IMR-90 (cell line): ENCODE measurements around the gene NDUFB5. TPM values are rescaled to one million over a fixed set of nuclear protein-coding genes. Genes with fewer than 3 reads are reported as not detected.

Source experiments
- ATAC-seq: fragments of 200-7000 bp; cut with Tn5 transposase; 2 replicates; pipeline ENCODE4 v1.9.1; 2020; ENCODE audit warnings: low read depth, mild to moderate bottlenecking, moderate library complexity
- BruUV-seq: library from RNA; stranded (reverse); fragments of 400-500 nt; replicated peaks from 2 replicates; lab custom pipeline; 2021; lab: Mats Ljungman, UMichigan
- CTCF ChIA-PET: fragments of 300-600 bp; formaldehyde crosslinking; extraction: SDS; loops from one replicate; lab custom pipeline; 2021; ENCODE audit warnings: antibody characterized with exemption; lab: Yijun Ruan, JAX
- POLR2A ChIA-PET: fragments of 300-600 bp; sonication (Branson Sonifier 250); formaldehyde crosslinking; loops from one replicate; lab custom pipeline; 2022; ENCODE audit warnings: antibody characterized with exemption; ENCODE audit not compliant: unreplicated experiment; lab: Charles Lee
- DNase-seq: peaks from one replicate; pipeline ENCODE4 v3.0.0; 2013
- H2AFZ ChIP-seq: replicated peaks from 2 replicates; pipeline ENCODE3; 2013; ENCODE audit warnings: low read length, mild to moderate bottlenecking; ENCODE audit not compliant: poor library complexity
- H2AK5ac ChIP-seq: 2 replicates; pipeline ENCODE4 v1.6.1; 2013; ENCODE audit warnings: low read depth, low read length, inconsistent platforms
- H2AK9ac ChIP-seq: replicated peaks from 2 replicates; pipeline ENCODE3; 2013; ENCODE audit warnings: mild to moderate bottlenecking, low read depth, low read length, moderate library complexity; ENCODE audit not compliant: poor library complexity
- H2BK120ac ChIP-seq: 2 replicates; pipeline ENCODE4 v1.6.1; 2013; ENCODE audit warnings: low read depth, low read length, inconsistent platforms
- H2BK15ac ChIP-seq: 3 replicates; pipeline ENCODE4 v1.6.1; 2013; ENCODE audit warnings: low read depth, low read length, inconsistent platforms
- H2BK20ac ChIP-seq: 2 replicates; pipeline ENCODE4 v1.6.1; 2013; ENCODE audit warnings: low read depth, mild to moderate bottlenecking, inconsistent platforms, low read length, moderate library complexity
- H2BK5ac ChIP-seq: 2 replicates; pipeline ENCODE4 v1.6.1; 2013; ENCODE audit warnings: mild to moderate bottlenecking, low read depth, low read length, inconsistent platforms; ENCODE audit not compliant: poor library complexity, severe bottlenecking
- H3K14ac ChIP-seq: replicated peaks from 2 replicates; pipeline ENCODE4 v1.6.1; 2013; ENCODE audit warnings: low read depth, low read length, inconsistent platforms
- H3K18ac ChIP-seq: 2 replicates; pipeline ENCODE4 v1.6.1; 2013; ENCODE audit warnings: low read depth, low read length, control low read depth
- H3K23ac ChIP-seq: 2 replicates; pipeline ENCODE4 v1.6.1; 2013; ENCODE audit warnings: low read depth, low read length, inconsistent platforms
- H3K27ac ChIP-seq: 2 replicates; pipeline ENCODE4 v1.5.1; 2013; ENCODE audit warnings: mild to moderate bottlenecking, control low read depth, low read length; ENCODE audit not compliant: insufficient read depth
- H3K27me3 ChIP-seq: 2 replicates; pipeline ENCODE4 v1.6.1; 2013; ENCODE audit warnings: low read length; ENCODE audit not compliant: control insufficient read depth, insufficient read depth
- H3K36me3 ChIP-seq: 2 replicates; pipeline ENCODE4 v1.6.1; 2013; ENCODE audit warnings: low read length, mixed read lengths; ENCODE audit not compliant: control insufficient read depth, insufficient read depth
- H3K4ac ChIP-seq: 2 replicates; pipeline ENCODE4 v1.6.1; 2013; ENCODE audit warnings: low read depth, low read length, inconsistent platforms
- H3K4me1 ChIP-seq: 2 replicates; pipeline ENCODE4 v1.6.1; 2013; ENCODE audit warnings: low read length, mixed read lengths; ENCODE audit not compliant: control insufficient read depth, insufficient read depth
- H3K4me2 ChIP-seq: 2 replicates; pipeline ENCODE4 v1.6.1; 2013; ENCODE audit warnings: low read depth, mild to moderate bottlenecking, control low read depth, low read length, moderate library complexity
- H3K4me3 ChIP-seq: 2 replicates; pipeline ENCODE4 v1.5.1; 2013; ENCODE audit warnings: low read depth, mild to moderate bottlenecking, control low read depth, low read length, moderate library complexity; ENCODE audit not compliant: insufficient read depth
- H3K56ac ChIP-seq: 2 replicates; pipeline ENCODE4 v1.6.1; 2013; ENCODE audit warnings: low read length, inconsistent platforms; ENCODE audit not compliant: insufficient read depth; ENCODE audit errors: extremely low read depth
- H3K79me1 ChIP-seq, 2 experiments: 2 replicates each; pipeline ENCODE4 v1.6.1; 2013; ENCODE audit warnings: low read length in 2 of 2, inconsistent platforms in 1 of 2, low read depth in 1 of 2
- H3K9ac ChIP-seq: 2 replicates; pipeline ENCODE4 v1.6.1; 2013; ENCODE audit warnings: low read depth, low read length, control low read depth
- H3K9me1 ChIP-seq: 2 replicates; pipeline ENCODE4 v1.6.1; 2013; ENCODE audit warnings: low read length, inconsistent platforms; ENCODE audit not compliant: insufficient read depth
- H3K9me3 ChIP-seq: 2 replicates; pipeline ENCODE4 v1.6.1; 2013; ENCODE audit warnings: low read length; ENCODE audit not compliant: control insufficient read depth, insufficient read depth
- H4K20me1 ChIP-seq: 2 replicates; pipeline ENCODE4 v1.6.1; 2013; ENCODE audit warnings: low read length, inconsistent platforms; ENCODE audit not compliant: insufficient read depth
- H4K5ac ChIP-seq: 2 replicates; pipeline ENCODE4 v1.6.1; 2013; ENCODE audit warnings: mild to moderate bottlenecking, low read depth, low read length, control low read depth
- H4K8ac ChIP-seq, 2 experiments: 2 replicates each; pipeline ENCODE4 v1.6.1; 2013; ENCODE audit warnings: low read depth in 2 of 2, low read length in 2 of 2, control low read depth in 1 of 2, inconsistent platforms in 1 of 2
- H4K91ac ChIP-seq: 2 replicates; pipeline ENCODE4 v1.6.1; 2013; ENCODE audit warnings: low read depth, low read length, inconsistent platforms; ENCODE audit not compliant: insufficient read depth
- BHLHE40 ChIP-seq: fragments of 150-350 bp; IDR thresholded peaks from 2 replicates; pipeline ENCODE4 v1.6.1; 2016; ENCODE audit warnings: mild to moderate bottlenecking, low read depth, low read length
- CEBPB ChIP-seq: IDR thresholded peaks from 2 replicates; pipeline ENCODE4 v1.6.1; 2012; ENCODE audit warnings: low read depth, low read length, improper control_type of control experiment
- ELK1 ChIP-seq: fragments of 150-350 bp; IDR thresholded peaks from 2 replicates; pipeline ENCODE4 v1.6.1; 2016; ENCODE audit warnings: low read depth, mild to moderate bottlenecking, low read length, moderate library complexity, borderline replicate concordance
- FOS ChIP-seq: fragments of 150-350 bp; IDR thresholded peaks from 2 replicates; pipeline ENCODE4 v1.6.1; 2016; ENCODE audit warnings: low read depth, low read length
- MAFK ChIP-seq: IDR thresholded peaks from 2 replicates; pipeline ENCODE4 v1.6.1; 2012; ENCODE audit warnings: low read depth, low read length, improper control_type of control experiment
- MAZ ChIP-seq: IDR thresholded peaks from 2 replicates; pipeline ENCODE4 v1.6.1; 2012; ENCODE audit warnings: low read depth, mild to moderate bottlenecking, low read length, improper control_type of control experiment, moderate library complexity, borderline replicate concordance
- MXI1 ChIP-seq: IDR thresholded peaks from 2 replicates; pipeline ENCODE4 v1.6.1; 2012; ENCODE audit warnings: low read depth, mild to moderate bottlenecking, low read length, moderate library complexity, borderline replicate concordance
- NFE2L2 ChIP-seq: fragments of 150-350 bp; IDR thresholded peaks from 2 replicates; pipeline ENCODE4 v1.6.1; 2016; ENCODE audit warnings: low read depth, mild to moderate bottlenecking, low read length
- POLR2A ChIP-seq: IDR thresholded peaks from 2 replicates; pipeline ENCODE4 v1.6.1; 2012; ENCODE audit warnings: mild to moderate bottlenecking, low read depth, low read length
- RCOR1 ChIP-seq: IDR thresholded peaks from 2 replicates; pipeline ENCODE4 v1.6.1; 2012; ENCODE audit warnings: mild to moderate bottlenecking, low read length, improper control_type of control experiment; ENCODE audit not compliant: insufficient replicate concordance
- RFX5 ChIP-seq: IDR thresholded peaks from 2 replicates; pipeline ENCODE4 v1.8.0; 2012; ENCODE audit warnings: low read depth, mild to moderate bottlenecking, low read length, moderate library complexity
- SMC3 ChIP-seq: fragments of 150-350 bp; IDR thresholded peaks from 2 replicates; pipeline ENCODE4 v1.6.1; 2016; ENCODE audit warnings: low read depth, mild to moderate bottlenecking, antibody characterized with exemption, low read length, moderate library complexity
- USF2 ChIP-seq: fragments of 150-350 bp; IDR thresholded peaks from 2 replicates; pipeline ENCODE4 v1.6.1; 2017; ENCODE audit warnings: mild to moderate bottlenecking, antibody characterized with exemption, low read length, low read depth
- WGBS, 2 experiments: methylation state at CpG; one replicate each; pipeline versions ENCODE4 v1.1.5 to v1.1.7; 2013; ENCODE audit warnings: missing lambda C conversion rate in 2 of 2; ENCODE audit not compliant: insufficient read length in 1 of 2; ENCODE audit errors: extremely low coverage in 2 of 2; 5-methylcytosine and 5-hydroxymethylcytosine counted together
- dilution Hi-C: fragments of 300-500 bp; cut with HindIII; formaldehyde crosslinking; loops from one replicate; pipeline ENCODE4 v1.14.3; 2018; ENCODE audit warnings: low sequenced_read_pairs; ENCODE audit not compliant: unreplicated experiment
- in situ Hi-C: fragments of 300-500 bp; cut with MboI; formaldehyde crosslinking; loops from 3 replicates; pipeline ENCODE4 v1.14.3; 2019; ENCODE audit warnings: low sequenced_read_pairs, inconsistent platforms, mixed read lengths
- intact Hi-C: fragments of 100-400 bp; cut with micrococcal nuclease; formaldehyde crosslinking; loops from 2 replicates; pipeline ENCODE4 v1.10.0; 2022
- polyA plus RNA-seq, 3 experiments: library from polyadenylated mRNA; depleted of rRNA; stranded (reverse); fragments of >200 nt; gene quantifications; 2 replicates each; pipeline ENCODE4 v1.2.3, GENCODE V29; 2012; ENCODE audit warnings: low replicate concordance in 1 of 3
- total RNA-seq: library from RNA; depleted of rRNA; stranded (reverse); fragments of >200 nt; gene quantifications from 2 replicates; pipeline ENCODE4 v1.2.3, GENCODE V29; 2012

The NDUFB5 gene
- total and polyA plus RNA-seq, 2 of the 4 experiments (the other 2 are of a cell fraction): 17.2 to 29.3 TPM

GRCh38 chr3:179562591-179563270, 41.9 kb upstream of the NDUFB5 start, which contains the start of gene ACTL6A:
TSS of gene ACTL6A (plus strand) at chr3:179562926. CDS start at chr3:179563093, 167 bp downstream.
- dilution Hi-C loops (no loop called here), in situ Hi-C loops (loop anchor here (25.0 kb wide), 1 partner anchor 550 kb away; no protein-coding TSS in a partner anchor), intact Hi-C loops (no loop called here)
- ChIA-PET POLR2A (interaction anchor here (0.7 kb wide), 1 partner anchor 195 kb away, joined by 5 read pairs; no protein-coding TSS in a partner anchor), CTCF (interaction anchor here (0.6 to 1.2 kb wide), 4 partner anchors 27 to 858 kb away, joined by 3 read pairs; no protein-coding TSS in a partner anchor)
- Histone ChIP-seq H3K23ac (peak within 1 kb of the TSS; percentile 82), H4K20me1 (no peaks in the 10 kb centered on the region), H2AK5ac (peak within 1 kb of the TSS; percentile 61; the same call in 1 of the 2 replicates), H2BK120ac (peak within 1 kb of the TSS; percentile 86; the same call in 1 of the 2 replicates), H3K9ac (peak within 1 kb of the TSS; percentile 84), H3K4me1 (peaks cover 2% of the 10 kb centered on the region; the same call in 1 of the 2 replicates), H3K9me3 (no peaks in the 10 kb centered on the region), H2AFZ (peak within 1 kb of the TSS; percentile 100), H3K4me2 (peak within 1 kb of the TSS; percentile 97), H2BK5ac (peak within 1 kb of the TSS; percentile 89), H3K4ac (peak within 1 kb of the TSS; percentile 96), H3K9me1 (no peaks in the 10 kb centered on the region; the same call in 1 of the 2 replicates), H4K5ac (peak within 1 kb of the TSS; percentile 50; the same call in 1 of the 2 replicates), H4K91ac (peak within 1 kb of the TSS; percentile 82), H3K18ac (no peak within 1 kb of the TSS; the same call in 1 of the 2 replicates), H2BK15ac (peak within 1 kb of the TSS; percentile 70; the same call in 1 of the 3 replicates), H3K79me1 (peaks cover 0 to 32% of the 10 kb centered on the region in 2 experiments; a peak in 3 of 4 replicates), H2AK9ac (peak within 1 kb of the TSS; percentile 94), H2BK20ac (no peak within 1 kb of the TSS), H3K27ac (peak within 1 kb of the TSS; percentile 93), H3K14ac (peak within 1 kb of the TSS; percentile 94), H3K36me3 (no peaks in the 10 kb centered on the region), H4K8ac (peak within 1 kb of the TSS; percentile 58 to 95), H3K4me3 (peak within 1 kb of the TSS; percentile 86), H3K27me3 (no peaks in the 10 kb centered on the region), H3K56ac (peak within 1 kb of the TSS; percentile 80; the same call in 1 of the 2 replicates)
- WGBS, 2 experiments: 0% methylated on average over 9 of the region's 55 CpGs; no CpG with 5 or more reads in 1 of the 2 experiments
- peak; percentile 99 for DNase-seq
- no TSS peak for BruUV-seq
- peak; percentile 95 for ATAC-seq
- TF ChIP-seq RFX5: 0 out of 2 replicates have a peak, but pooled peaks have one; percentile 3
- peak; percentile 57; the same call in 1 of the 2 replicates for TF ChIP-seq FOS
- TF ChIP-seq MAFK: no peak
- no peak for TF ChIP-seq USF2
- TF ChIP-seq NFE2L2: no peak
- no peak for TF ChIP-seq CEBPB
- no peak for TF ChIP-seq ELK1
- peak; percentile 28; the same call in 1 of the 2 replicates for TF ChIP-seq MAZ
- TF ChIP-seq SMC3: no peak
- TF ChIP-seq POLR2A: peak; percentile 83
- TF ChIP-seq MXI1: 0 out of 2 replicates have a peak, but pooled peaks have one; percentile 51
- TF ChIP-seq BHLHE40: no peak
- no peak for TF ChIP-seq RCOR1
